ENCODE data around the gene MSANTD4. TPM values are rescaled to one million over a fixed set of nuclear protein-coding genes. Genes with fewer than 3 reads are reported as not detected.
A peak's percentile ranks its signal among the peaks of the same experiment; 100 is the strongest.
"Not testable (repeated sequence)": the region's sequence is repeated elsewhere in the genome, so short reads cannot be mapped to it uniquely, and the experiment has no call there.

The MSANTD4 gene
- total RNA-seq, 6 donors from 2014 or later, result 15.4 to 44.3 (median 21.8) TPM

DNA sequence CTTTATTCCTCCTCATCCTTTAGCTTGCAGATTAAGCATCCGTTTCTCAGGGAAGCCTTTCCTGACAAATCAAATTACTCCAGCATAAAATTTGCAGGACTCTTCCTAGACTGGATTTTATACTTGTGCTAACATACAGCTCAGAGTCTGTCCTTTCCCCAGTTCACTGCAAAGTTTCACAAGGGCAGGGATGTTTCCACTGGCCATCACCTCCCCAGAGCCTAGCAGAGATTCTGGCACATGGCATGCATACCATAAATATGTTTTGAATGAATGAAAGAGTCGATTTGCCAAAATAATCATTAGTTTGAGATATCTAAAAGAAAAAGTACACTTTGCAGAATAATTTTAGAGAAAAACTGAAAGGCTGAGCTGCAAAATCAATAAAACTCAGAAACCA, 10.6 kb downstream of the MSANTD4 start:
- H3K4me1 ChIP-seq, result peaks cover 0 to 7% (median 1%) of the 10 kb centered on the region in 4 donors
- H3K4me3 ChIP-seq, result no peak overlapping the region
- H3K27ac ChIP-seq, result no peak overlapping the region
- TF ChIP-seq POLR2A (IDR thresholded peaks at IDR 0.05), result no peak
- TF ChIP-seq EP300 (IDR thresholded peaks at IDR 0.05), result no peak
- no peak for TF ChIP-seq POLR2AphosphoS5 (IDR thresholded peaks at IDR 0.05)
- TF ChIP-seq, protein P1, sequence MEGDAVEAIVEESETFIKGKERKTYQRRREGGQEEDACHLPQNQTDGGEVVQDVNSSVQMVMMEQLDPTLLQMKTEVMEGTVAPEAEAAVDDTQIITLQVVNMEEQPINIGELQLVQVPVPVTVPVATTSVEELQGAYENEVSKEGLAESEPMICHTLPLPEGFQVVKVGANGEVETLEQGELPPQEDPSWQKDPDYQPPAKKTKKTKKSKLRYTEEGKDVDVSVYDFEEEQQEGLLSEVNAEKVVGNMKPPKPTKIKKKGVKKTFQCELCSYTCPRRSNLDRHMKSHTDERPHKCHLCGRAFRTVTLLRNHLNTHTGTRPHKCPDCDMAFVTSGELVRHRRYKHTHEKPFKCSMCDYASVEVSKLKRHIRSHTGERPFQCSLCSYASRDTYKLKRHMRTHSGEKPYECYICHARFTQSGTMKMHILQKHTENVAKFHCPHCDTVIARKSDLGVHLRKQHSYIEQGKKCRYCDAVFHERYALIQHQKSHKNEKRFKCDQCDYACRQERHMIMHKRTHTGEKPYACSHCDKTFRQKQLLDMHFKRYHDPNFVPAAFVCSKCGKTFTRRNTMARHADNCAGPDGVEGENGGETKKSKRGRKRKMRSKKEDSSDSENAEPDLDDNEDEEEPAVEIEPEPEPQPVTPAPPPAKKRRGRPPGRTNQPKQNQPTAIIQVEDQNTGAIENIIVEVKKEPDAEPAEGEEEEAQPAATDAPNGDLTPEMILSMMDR (IDR thresholded peaks at IDR 0.05), result no peak
- H3K36me3 ChIP-seq, result peaks cover 3 to 48% (median 28%) of the 10 kb centered on the region in 4 donors
- no peak for DNase-seq
- no peaks in the 10 kb centered on the region for H3K27me3 ChIP-seq
- H3K9me3 ChIP-seq, result no peaks in the 10 kb centered on the region
- ATAC-seq (ENCODE audit: low FRiP score in 2 of 2), result no peak
- 81 to 84% methylated on average over 2 of the region's 2 CpGs for WGBS, 2 donors

DNA sequence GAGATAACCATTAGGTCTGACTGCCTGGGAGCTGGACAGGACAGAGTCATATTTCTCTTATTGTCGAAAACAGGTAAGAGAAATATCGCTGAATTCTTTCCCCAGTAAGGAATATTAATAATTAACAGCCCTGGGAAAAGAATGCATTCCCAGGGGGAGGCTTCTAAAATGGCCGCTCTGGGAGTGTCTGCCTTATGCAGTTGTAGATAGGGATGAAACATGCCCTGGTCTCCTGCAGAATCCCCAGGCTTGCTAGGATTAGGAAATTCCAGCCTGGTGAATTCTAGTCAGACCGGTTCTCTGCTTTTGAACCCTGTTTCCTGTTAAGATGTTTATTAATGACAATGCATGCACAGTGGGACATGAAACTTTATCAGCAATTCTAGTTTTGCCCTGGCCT, 18.9 kb downstream of the MSANTD4 start:
- not testable (repeated sequence) for H3K9me3 ChIP-seq; ATAC-seq (ENCODE audit: low FRiP score in 2 of 2); H3K27ac ChIP-seq; H3K4me1 ChIP-seq; H3K4me3 ChIP-seq; H3K27me3 ChIP-seq; DNase-seq
- peaks cover 3 to 20% (median 11%) of the 10 kb centered on the region in 4 donors for H3K36me3 ChIP-seq
- WGBS, 2 donors, result 93 to 96% methylated on average over 4 of the region's 4 CpGs

DNA sequence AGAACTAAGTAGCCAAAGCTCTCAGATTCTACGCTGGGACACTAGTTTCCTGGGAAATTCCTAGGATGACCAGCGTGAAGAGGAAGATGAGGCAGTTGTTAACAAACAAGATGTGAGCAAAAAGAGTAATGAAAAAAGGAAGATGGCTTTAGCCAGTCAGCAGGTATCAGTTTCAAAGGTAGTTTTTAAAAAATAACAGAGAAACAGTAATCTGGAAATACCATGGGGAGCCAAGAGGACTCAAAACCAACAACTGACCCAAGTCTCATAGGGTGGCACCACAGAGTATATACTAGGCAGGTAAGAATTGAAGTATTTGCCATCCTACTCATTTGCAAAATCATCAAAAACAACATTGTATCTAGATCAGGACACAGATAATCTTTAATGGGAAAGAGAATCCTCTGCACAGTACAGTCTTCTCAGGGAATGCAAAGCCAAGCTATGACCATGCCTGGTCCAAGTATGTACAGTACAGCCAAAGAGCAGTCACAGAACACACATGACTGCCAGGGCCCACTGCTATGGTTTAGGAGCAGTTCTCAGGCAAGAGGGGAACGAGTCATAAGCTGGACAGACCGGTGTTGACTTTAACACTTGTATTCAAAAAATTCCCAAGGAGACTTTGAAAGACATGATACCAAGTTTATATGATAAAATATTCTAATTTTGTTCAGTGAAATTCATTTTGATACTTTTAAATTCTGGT, 20.6 kb downstream of the MSANTD4 start:
- Histone ChIP-seq H3K36me3 (peaks cover 0 to 8% (median 5%) of the 10 kb centered on the region in 4 donors), H3K27ac (no peak overlapping the region), H3K4me1 (no peaks in the 10 kb centered on the region), H3K4me3 (no peak overlapping the region), H3K27me3 (no peaks in the 10 kb centered on the region), H3K9me3 (peaks cover 0 to 9% (median 4%) of the 10 kb centered on the region in 4 donors)
- DNase-seq (no peak), ATAC-seq (ENCODE audit: low FRiP score in 2 of 2) (peak in 1 of 2 donors; percentile 26)
- TF ChIP-seq POLR2A (IDR thresholded peaks at IDR 0.05) (no peak), EP300 (IDR thresholded peaks at IDR 0.05) (no peak), POLR2AphosphoS5 (IDR thresholded peaks at IDR 0.05) (no peak)
- TF ChIP-seq, protein P1 (IDR thresholded peaks at IDR 0.05), result no peak
- WGBS, 2 donors, result 88 to 90% methylated on average over 4 of the region's 4 CpGs

DNA sequence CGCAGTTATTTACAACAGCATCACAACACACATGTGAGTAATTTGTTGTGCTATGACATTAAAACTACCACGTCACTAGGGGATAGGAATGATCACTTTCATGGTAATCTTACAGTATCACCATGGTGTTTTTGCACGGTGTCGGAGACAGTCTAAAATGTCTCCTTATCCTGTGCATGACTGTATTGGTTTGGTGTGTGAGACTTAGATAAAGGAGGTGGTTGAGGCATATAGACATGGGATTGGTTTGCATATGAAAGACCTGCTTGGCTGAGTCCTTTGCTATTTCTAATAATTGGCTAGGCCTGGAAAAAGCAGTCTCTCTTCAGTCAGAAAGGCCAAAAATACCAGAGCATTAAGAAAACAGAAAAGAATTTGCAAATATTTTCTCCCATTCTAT, 30.2 kb downstream of the MSANTD4 start:
- no peak for DNase-seq
- H3K9me3 ChIP-seq, result peaks cover 0 to 6% (median 0%) of the 10 kb centered on the region in 4 donors

DNA sequence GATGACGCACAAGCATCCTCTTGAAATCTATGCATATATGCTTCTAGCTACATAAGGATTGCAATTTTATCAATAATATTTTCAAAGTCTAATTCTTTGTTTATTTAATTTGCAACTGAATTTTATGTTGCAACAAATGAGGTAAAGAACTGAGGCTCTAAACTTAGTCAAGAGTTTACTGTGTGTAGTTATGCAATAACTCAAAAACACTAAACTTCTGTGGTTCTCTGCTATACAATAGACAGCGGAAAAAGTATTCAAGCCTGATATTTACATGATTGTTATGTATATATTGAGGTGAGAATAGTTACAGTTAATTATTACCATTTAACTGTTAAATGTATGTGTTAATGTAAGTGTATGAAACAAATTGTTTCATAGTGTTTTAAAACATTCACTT, 32.9 kb downstream of the MSANTD4 start:
- DNase-seq (no peak), ATAC-seq (ENCODE audit: low FRiP score in 2 of 2) (no peak)
- Histone ChIP-seq H3K4me1 (no peaks in the 10 kb centered on the region), H3K9me3 (peaks cover 0 to 6% (median 0%) of the 10 kb centered on the region in 4 donors), H3K36me3 (peaks cover 0 to 3% (median 0%) of the 10 kb centered on the region in 4 donors), H3K4me3 (no peak overlapping the region), H3K27ac (no peak overlapping the region), H3K27me3 (no peaks in the 10 kb centered on the region)
- 89 to 97% methylated on average over 2 of the region's 2 CpGs for WGBS, 2 donors
- TF ChIP-seq EP300 (IDR thresholded peaks at IDR 0.05) (no peak), POLR2A (IDR thresholded peaks at IDR 0.05) (no peak), POLR2AphosphoS5 (IDR thresholded peaks at IDR 0.05) (no peak)
- TF ChIP-seq, protein P1 (IDR thresholded peaks at IDR 0.05), result no peak

More for the DNA sequence above, 30.2 kb downstream of the MSANTD4 start:
- TF ChIP-seq POLR2A (IDR thresholded peaks at IDR 0.05) (no peak), POLR2AphosphoS5 (IDR thresholded peaks at IDR 0.05) (no peak), EP300 (IDR thresholded peaks at IDR 0.05) (no peak)
- TF ChIP-seq, protein P1 (IDR thresholded peaks at IDR 0.05), result no peak
- WGBS, 2 donors, result 97 to 98% methylated on average over 4 of the region's 4 CpGs
- no peaks in the 10 kb centered on the region for H3K4me1 ChIP-seq
- ATAC-seq (ENCODE audit: low FRiP score in 2 of 2), result no peak
- no peak overlapping the region for H3K27ac ChIP-seq
- no peaks in the 10 kb centered on the region for H3K27me3 ChIP-seq
- H3K36me3 ChIP-seq, result peaks cover 0 to 14% (median 7%) of the 10 kb centered on the region in 4 donors
- no peak overlapping the region for H3K4me3 ChIP-seq
